Psoas muscle (tissue), 8 donors: ENCODE measurements around the gene LSMEM2. TPM values are rescaled to one million over a fixed set of nuclear protein-coding genes. Genes with fewer than 3 reads are reported as not detected.

Source experiments
- ATAC-seq, 4 donors: fragments of 200-7000 bp; cut with Tn5 transposase; one replicate each; pipeline ENCODE4 v1.9.1; 2020; ENCODE audit warnings: moderate library complexity in 3 of 4, mild to moderate bottlenecking in 2 of 4
- DNase-seq, 2 donors: peaks; one replicate each; pipeline ENCODE4 v3.0.0-alpha.2; 2020
- H3K27ac ChIP-seq: fragments of 200-600 bp; one replicate; pipeline ENCODE4 v1.8.0; 2022
- H3K27me3 ChIP-seq, 3 donors: fragments of 200-600 bp in 1 of 3; one replicate each; pipeline versions ENCODE4 v1.6.1 to v1.8.0; 2013 to 2022; ENCODE audit warnings: low read length in 2 of 3, mild to moderate bottlenecking in 2 of 3, moderate library complexity in 1 of 3; ENCODE audit not compliant: insufficient read depth in 3 of 3
- H3K36me3 ChIP-seq, 2 donors: fragments of 200-600 bp in 1 of 2; one replicate each; pipeline versions ENCODE4 v1.6.1 to v1.8.0; 2013 to 2022; ENCODE audit warnings: low read depth in 1 of 2, mild to moderate bottlenecking in 1 of 2, moderate library complexity in 1 of 2; ENCODE audit not compliant: insufficient read depth in 1 of 2
- H3K4me1 ChIP-seq: fragments of 200-600 bp; one replicate; pipeline ENCODE4 v1.8.0; 2022
- H3K4me3 ChIP-seq: fragments of 200-600 bp; one replicate; pipeline ENCODE4 v1.8.0; 2022; ENCODE audit warnings: mild to moderate bottlenecking
- H3K9me3 ChIP-seq: fragments of 200-600 bp; one replicate; pipeline ENCODE4 v1.8.0; 2022
- CTCF ChIP-seq: fragments of 200-600 bp; IDR thresholded peaks from one replicate; pipeline ENCODE4 v1.8.0; 2022; ENCODE audit warnings: antibody characterized with exemption
- WGBS, 3 donors: extraction: QIAGEN DNeasy Blood & Tissue Kit; methylation state at CpG; one replicate each; pipeline versions ENCODE4 v1.1.6 to v1.1.7; 2013; 5-methylcytosine and 5-hydroxymethylcytosine counted together
- intact Hi-C, 2 donors: fragments of 100-400 bp; cut with DNase I; formaldehyde crosslinking; loops; one replicate each; pipeline versions ENCODE4 v1.11.0 to v1.14.2; 2022
- polyA plus RNA-seq, 3 donors: library from polyadenylated mRNA; stranded (reverse); fragments of 200-250 nt; gene quantifications; one replicate each; pipeline ENCODE4 v1.2.3, GENCODE V29; 2013
- total RNA-seq, 4 donors: library from RNA; stranded (reverse); fragmentation: NEBNext Ultra II Directional in 2 of 4; extraction: Animal tissue kit (Norgen Biotek cat#: 25700) in 2 of 4; gene quantifications; one replicate each; pipeline versions ENCODE4 v1.2.1 to v1.2.4, GENCODE V29; 2021 to 2023
- donor health status: healthy with polysubstance abuse.
- donor health status: DM: no; HTN: no; CAD: no; lungs with moderate emphysema.
- donor health status: Bipolar disorder and iron deficiency.
- donor health status: healthy.
- donor health status: DM: yes; HTN: yes; CAD: no.
- donor health status: DM: no; HTN: no; CAD: no.
- donor health status: DM: no; HTN: no; CAD: no.
- donor health status: DM: yes; HTN: yes; CAD: no.

The LSMEM2 gene
- total and polyA plus RNA-seq, 7 donors, result 0.61 to 13.1 (median 1.1) TPM

GRCh38 chr3:50314342-50314741, 35.5 kb downstream of the LSMEM2 start:
- intact Hi-C loops, result no loop called here
- 26 to 39% (median 34%) methylated on average over 3 of the region's 3 CpGs for WGBS, 3 donors
- ATAC-seq (peak; percentile 29 to 82 (median 62)), DNase-seq (no peak)
- Histone ChIP-seq H3K36me3 (peaks cover 0 to 39% of the 10 kb centered on the region in 2 donors), H3K27me3 (no peaks in the 10 kb centered on the region), H3K4me1 (peaks cover 36% of the 10 kb centered on the region), H3K9me3 (no peaks in the 10 kb centered on the region), H3K4me3 (no peak overlapping the region), H3K27ac (peak overlapping the region; percentile 41)
- no peak for TF ChIP-seq CTCF

GRCh38 chr3:50314816-50315215, 35.9 kb downstream of the LSMEM2 start:
- H3K9me3 ChIP-seq, result no peaks in the 10 kb centered on the region
- 97 to 100% (median 98%) methylated on average over 4 of the region's 4 CpGs for WGBS, 3 donors
- H3K4me1 ChIP-seq, result peaks cover 40% of the 10 kb centered on the region
- TF ChIP-seq CTCF, result no peak
- DNase-seq (no peak), ATAC-seq (peak in 1 of 4 donors; percentile 11)
- intact Hi-C loops, result no loop called here
- H3K4me3 ChIP-seq, result no peak overlapping the region
- H3K36me3 ChIP-seq, result peaks cover 0 to 42% of the 10 kb centered on the region in 2 donors
- H3K27me3 ChIP-seq, result no peaks in the 10 kb centered on the region
- peak overlapping the region; percentile 41 for H3K27ac ChIP-seq

DNA sequence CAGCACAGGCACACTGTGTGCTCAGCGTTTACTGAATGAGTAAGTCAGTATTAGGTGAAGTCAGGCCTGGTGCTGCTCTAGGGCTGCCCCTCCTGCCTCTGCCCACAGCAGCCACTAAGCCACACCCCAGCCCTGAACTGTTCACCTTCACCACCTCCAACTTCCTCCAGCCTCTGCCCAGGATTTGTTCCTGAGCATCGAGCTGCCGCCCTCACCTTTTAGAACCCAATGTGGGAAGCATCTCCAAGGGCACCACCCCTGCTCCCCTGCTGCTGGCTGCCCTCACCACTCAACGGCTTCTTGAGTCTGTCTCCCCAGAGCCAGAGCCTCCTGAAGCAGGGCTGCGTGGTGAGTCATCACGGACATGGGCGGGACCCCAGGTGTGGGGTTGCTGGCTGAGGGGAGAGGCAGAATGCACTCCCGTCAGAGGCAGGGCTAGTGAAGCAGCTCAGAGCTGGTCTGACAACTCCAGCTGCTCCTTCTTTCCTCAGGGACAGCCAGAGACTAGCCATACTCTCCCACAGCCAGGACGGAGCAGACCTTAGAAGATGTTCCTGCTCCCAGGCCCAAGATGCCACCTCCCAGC, 37.9 kb downstream of the LSMEM2 start:
- H3K27ac ChIP-seq, result no peak overlapping the region
- no peaks in the 10 kb centered on the region for H3K27me3 ChIP-seq
- no peak overlapping the region for H3K4me3 ChIP-seq
- 68 to 77% (median 72%) methylated on average over 8 to 9 of the region's 9 CpGs for WGBS, 3 donors
- no peaks in the 10 kb centered on the region for H3K9me3 ChIP-seq
- no peak for TF ChIP-seq CTCF
- DNase-seq (no peak), ATAC-seq (no peak)
- peaks cover 0 to 42% of the 10 kb centered on the region in 2 donors for H3K36me3 ChIP-seq
- intact Hi-C loops, result no loop called here
- H3K4me1 ChIP-seq, result peaks cover 47% of the 10 kb centered on the region

DNA sequence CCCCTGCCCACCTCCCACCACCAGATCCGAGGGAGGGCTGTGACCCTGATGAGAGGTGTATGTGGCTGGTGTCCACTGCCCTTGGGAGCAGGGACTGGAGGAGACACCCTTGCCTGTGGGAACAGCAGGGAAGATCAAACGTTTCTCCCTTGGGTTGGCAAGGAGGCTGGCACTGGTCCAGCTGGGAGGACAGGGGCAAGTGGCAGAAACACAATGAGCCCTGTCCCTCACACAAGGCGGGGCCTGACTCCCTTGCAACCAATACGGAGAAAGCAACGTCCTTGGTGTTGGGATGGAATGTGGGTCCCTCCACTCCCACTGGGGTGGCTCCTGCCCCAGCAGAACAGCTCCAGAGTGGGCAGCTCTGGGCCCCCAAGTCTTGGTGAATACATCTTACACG, 38.4 kb downstream of the LSMEM2 start:
- H3K4me1 ChIP-seq, result peaks cover 52% of the 10 kb centered on the region
- no peak overlapping the region for H3K27ac ChIP-seq
- no peaks in the 10 kb centered on the region for H3K9me3 ChIP-seq
- peaks cover 0 to 42% of the 10 kb centered on the region in 2 donors for H3K36me3 ChIP-seq
- no peak overlapping the region for H3K4me3 ChIP-seq
- intact Hi-C loops, result no loop called here
- 51 to 62% (median 58%) methylated on average over 6 of the region's 6 CpGs for WGBS, 3 donors
- no peak for TF ChIP-seq CTCF
- DNase-seq, result no peak
- ATAC-seq, result no peak
- no peaks in the 10 kb centered on the region for H3K27me3 ChIP-seq

GRCh38 chr3:50318163-50318562, 39.3 kb downstream of the LSMEM2 start:
- Histone ChIP-seq H3K27me3 (no peaks in the 10 kb centered on the region), H3K27ac (no peak overlapping the region), H3K4me1 (peaks cover 55% of the 10 kb centered on the region), H3K4me3 (peak overlapping the region; percentile 90), H3K36me3 (peaks cover 0 to 42% of the 10 kb centered on the region in 2 donors), H3K9me3 (no peaks in the 10 kb centered on the region)
- 82 to 84% (median 83%) methylated on average over 11 of the region's 11 CpGs for WGBS, 3 donors
- TF ChIP-seq CTCF, result no peak
- intact Hi-C loops, result no loop called here
- ATAC-seq, result no peak
- DNase-seq, result no peak
